Measurements from ENCODE around the gene PGAP2.

GRCh38 chr11:3866206-3866605 lies 57.8 kb downstream of the PGAP2 start:
- TF ChIP-seq CTCF (IDR thresholded peaks at IDR 0.05) (no peak), POLR2A (IDR thresholded peaks at IDR 0.05) (no peak), EP300 (IDR thresholded peaks at IDR 0.05) (no peak)
